Measurements from ENCODE around the gene RXFP1.

RXFP1 gene

DNA sequence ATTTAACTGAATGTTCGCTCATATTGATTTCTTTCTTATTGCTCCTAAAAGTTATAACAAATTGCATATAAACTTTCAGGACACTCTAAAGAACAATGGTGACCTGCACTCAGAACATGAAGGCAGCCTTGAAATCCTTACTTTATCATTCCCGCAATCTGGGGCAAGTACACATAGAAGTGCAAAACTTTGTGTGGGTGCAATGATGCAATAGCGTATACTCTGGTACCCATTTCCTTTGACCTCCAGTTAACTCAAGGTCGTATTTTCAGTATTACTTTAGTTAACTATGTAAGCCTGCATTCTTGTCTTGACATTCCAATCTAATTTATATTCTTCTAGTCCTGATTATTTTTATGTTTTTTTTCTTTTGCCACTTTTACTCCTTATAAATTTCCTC, 85.3 kb downstream of the RXFP1 start:
- Histone ChIP-seq H3K36me3 (ENCODE audit: control insufficient read depth, insufficient read depth, low read length) (no peaks in the 10 kb centered on the region), H3K4me3 (ENCODE audit: low read length) (no peak overlapping the region), H3K27me3 (ENCODE audit: control insufficient read depth, insufficient read depth, low read length) (no peaks in the 10 kb centered on the region), H3K9me3 (ENCODE audit: control insufficient read depth, insufficient read depth, low read length) (no peaks in the 10 kb centered on the region), H3K4me1 (ENCODE audit: control insufficient read depth, insufficient read depth, low read length) (peaks cover 2% of the 10 kb centered on the region; the same call in 1 of the 2 replicates), H3K27ac (ENCODE audit: low read length) (no peak overlapping the region)
- DNase-seq (ENCODE audit: low read depth, low spot score): no peak
- WGBS (ENCODE audit: insufficient coverage, insufficient read length): no CpG with 5 or more reads among the region's 4 CpGs

DNA sequence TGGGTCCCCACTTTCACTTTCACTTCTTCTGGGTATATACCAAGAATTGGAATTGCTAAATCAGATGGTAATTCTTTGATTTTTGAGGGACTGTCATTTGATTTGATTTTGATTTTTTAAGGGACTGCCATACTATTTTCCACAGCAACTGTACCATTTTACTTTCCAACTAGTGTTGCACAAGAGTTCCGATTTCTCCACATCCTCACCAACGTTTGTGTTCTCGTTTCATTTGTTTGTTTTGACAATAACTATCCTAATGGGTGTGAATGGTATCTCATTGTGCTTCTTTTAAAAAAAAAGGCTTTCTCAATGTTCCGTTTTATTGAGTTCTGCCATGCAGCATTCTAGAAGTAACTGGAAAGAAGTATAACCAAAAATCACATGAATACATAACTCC, 87.4 kb downstream of the RXFP1 start:
- Histone ChIP-seq H3K27me3 (ENCODE audit: control insufficient read depth, insufficient read depth, low read length) (no peaks in the 10 kb centered on the region), H3K4me1 (ENCODE audit: control insufficient read depth, insufficient read depth, low read length) (peaks cover 2% of the 10 kb centered on the region; the same call in 1 of the 2 replicates), H3K9me3 (ENCODE audit: control insufficient read depth, insufficient read depth, low read length) (no peaks in the 10 kb centered on the region), H3K36me3 (ENCODE audit: control insufficient read depth, insufficient read depth, low read length) (no peaks in the 10 kb centered on the region), H3K27ac (ENCODE audit: low read length) (no peak overlapping the region), H3K4me3 (ENCODE audit: low read length) (no peak overlapping the region)
- DNase-seq (ENCODE audit: low read depth, low spot score): no peak
- no CpG with 5 or more reads among the region's 4 CpGs for WGBS (ENCODE audit: insufficient coverage, insufficient read length)

DNA sequence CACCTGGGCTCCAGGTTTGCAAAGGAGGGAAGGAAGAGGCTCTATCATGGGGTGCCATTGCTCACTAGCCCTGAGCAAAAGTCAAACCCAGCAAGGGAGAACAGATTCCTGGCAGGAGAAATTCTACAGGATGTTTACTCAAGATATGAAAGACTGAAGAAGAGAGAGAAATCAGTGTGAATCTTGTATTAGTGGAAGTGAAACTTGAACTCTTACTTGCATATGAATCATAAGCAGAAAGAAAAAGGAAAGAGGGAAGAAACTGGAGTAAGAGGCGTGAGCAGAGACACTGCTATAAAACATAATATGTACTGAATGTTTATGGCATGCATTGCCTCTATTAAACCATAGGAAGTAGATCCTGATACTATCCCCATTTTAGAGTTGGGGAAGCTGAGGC, 89.1 kb downstream of the RXFP1 start:
- Histone ChIP-seq H3K9me3 (ENCODE audit: control insufficient read depth, insufficient read depth, low read length) (no peaks in the 10 kb centered on the region), H3K36me3 (ENCODE audit: control insufficient read depth, insufficient read depth, low read length) (no peaks in the 10 kb centered on the region), H3K4me1 (ENCODE audit: control insufficient read depth, insufficient read depth, low read length) (peaks cover 2% of the 10 kb centered on the region; the same call in 1 of the 2 replicates), H3K4me3 (ENCODE audit: low read length) (no peak overlapping the region), H3K27me3 (ENCODE audit: control insufficient read depth, insufficient read depth, low read length) (no peaks in the 10 kb centered on the region), H3K27ac (ENCODE audit: low read length) (no peak overlapping the region)
- WGBS (ENCODE audit: insufficient coverage, insufficient read length): no CpG with 5 or more reads among the region's 1 CpG
- no peak for DNase-seq (ENCODE audit: low read depth, low spot score)

DNA sequence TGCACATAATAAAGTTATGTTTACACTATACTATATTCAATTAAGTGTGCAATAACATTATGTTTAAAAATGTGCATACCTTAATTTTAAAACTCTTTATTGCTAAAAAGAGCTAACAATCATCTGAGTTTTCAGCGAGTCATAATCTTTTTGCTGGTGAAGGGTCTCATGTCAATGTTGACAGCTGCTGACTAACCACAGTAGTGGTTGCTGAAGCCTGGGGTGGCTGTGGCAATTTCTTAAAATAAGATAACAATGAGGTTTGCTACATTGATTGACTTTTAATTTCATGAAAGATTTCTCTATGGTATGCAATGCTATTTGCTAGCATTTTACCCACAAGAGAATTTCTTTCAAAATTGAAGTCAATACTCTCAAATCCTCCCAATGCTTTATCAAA, 91.4 kb downstream of the RXFP1 start:
- no peak overlapping the region for H3K27ac ChIP-seq (ENCODE audit: low read length)

DNA sequence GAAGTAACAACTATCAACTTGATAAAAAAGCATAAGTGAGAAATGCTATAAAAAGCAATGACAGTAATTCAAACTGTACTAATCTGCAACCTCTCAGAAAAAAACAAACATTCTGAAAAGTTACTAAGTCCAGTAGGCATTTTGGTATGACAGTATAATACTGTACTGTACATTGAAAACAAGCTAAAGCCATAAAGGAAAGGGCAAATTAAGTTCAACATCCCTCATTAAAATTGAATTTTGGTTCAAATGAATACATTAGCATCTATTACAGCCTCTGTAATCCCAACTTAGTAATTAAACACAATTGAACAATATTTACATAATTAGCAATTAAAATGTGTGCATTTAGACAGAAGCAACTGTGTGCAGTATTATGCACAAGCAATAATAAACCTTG, 96.3 kb downstream of the RXFP1 start:
- DNase-seq (ENCODE audit: low read depth, low spot score): no peak
- Histone ChIP-seq H3K4me3 (ENCODE audit: low read length) (no peak overlapping the region), H3K9me3 (ENCODE audit: control insufficient read depth, insufficient read depth, low read length) (no peaks in the 10 kb centered on the region), H3K36me3 (ENCODE audit: control insufficient read depth, insufficient read depth, low read length) (no peaks in the 10 kb centered on the region), H3K4me1 (ENCODE audit: control insufficient read depth, insufficient read depth, low read length) (no peaks in the 10 kb centered on the region), H3K27me3 (ENCODE audit: control insufficient read depth, insufficient read depth, low read length) (no peaks in the 10 kb centered on the region), H3K27ac (ENCODE audit: low read length) (no peak overlapping the region)

More for the DNA sequence above, 91.4 kb downstream of the RXFP1 start:
- Histone ChIP-seq H3K27me3 (ENCODE audit: control insufficient read depth, insufficient read depth, low read length) (no peaks in the 10 kb centered on the region), H3K9me3 (ENCODE audit: control insufficient read depth, insufficient read depth, low read length) (no peaks in the 10 kb centered on the region), H3K36me3 (ENCODE audit: control insufficient read depth, insufficient read depth, low read length) (no peaks in the 10 kb centered on the region), H3K4me1 (ENCODE audit: control insufficient read depth, insufficient read depth, low read length) (peaks cover 2% of the 10 kb centered on the region; the same call in 1 of the 2 replicates), H3K4me3 (ENCODE audit: low read length) (no peak overlapping the region)
- DNase-seq (ENCODE audit: low read depth, low spot score): no peak
- no CpG with 5 or more reads among the region's 1 CpG for WGBS (ENCODE audit: insufficient coverage, insufficient read length)

DNA sequence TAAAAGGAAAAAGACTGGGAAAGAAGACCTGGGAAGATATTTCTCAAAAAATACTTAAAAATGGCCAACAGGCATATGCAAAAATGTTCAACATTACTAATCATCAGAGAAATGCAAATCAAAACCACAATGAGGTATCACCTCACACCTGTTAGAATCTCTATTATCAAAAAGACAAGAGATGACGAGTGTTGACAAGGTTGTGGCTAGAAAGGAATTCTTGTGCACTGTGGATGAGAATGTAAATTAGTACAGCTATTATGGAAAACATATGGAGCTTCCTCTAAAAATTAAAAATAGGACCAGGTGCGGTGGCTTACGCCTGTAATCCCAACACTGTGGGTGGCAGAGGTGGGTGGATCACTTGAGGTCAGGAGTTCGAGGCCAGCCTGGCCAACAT, 100.0 kb downstream of the RXFP1 start:
- Histone ChIP-seq H3K27me3 (ENCODE audit: control insufficient read depth, insufficient read depth, low read length) (no peaks in the 10 kb centered on the region), H3K27ac (ENCODE audit: low read length) (no peak overlapping the region), H3K4me1 (ENCODE audit: control insufficient read depth, insufficient read depth, low read length) (no peaks in the 10 kb centered on the region), H3K9me3 (ENCODE audit: control insufficient read depth, insufficient read depth, low read length) (no peaks in the 10 kb centered on the region), H3K4me3 (ENCODE audit: low read length) (no peak overlapping the region), H3K36me3 (ENCODE audit: control insufficient read depth, insufficient read depth, low read length) (no peaks in the 10 kb centered on the region)
- no CpG with 5 or more reads among the region's 4 CpGs for WGBS (ENCODE audit: insufficient coverage, insufficient read length)
- DNase-seq (ENCODE audit: low read depth, low spot score): no peak

DNA sequence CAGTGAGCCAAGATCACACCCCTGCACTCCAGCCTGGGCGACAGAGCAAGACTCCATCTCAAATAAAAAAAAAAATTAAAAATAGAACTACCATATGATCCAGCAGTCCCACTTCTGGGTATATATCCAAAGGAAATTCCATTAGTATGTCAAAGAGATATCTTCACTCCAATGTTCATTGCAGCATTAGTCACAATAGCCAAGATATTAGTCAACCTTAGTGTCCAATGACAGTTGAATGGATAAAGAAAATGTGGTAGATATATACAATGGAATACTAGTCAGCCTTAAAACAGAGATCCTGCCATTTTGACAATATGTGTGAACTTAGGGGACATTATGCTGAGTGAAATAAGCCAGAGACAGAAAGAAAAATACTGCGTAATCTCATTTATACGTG, 100.6 kb downstream of the RXFP1 start:
- Histone ChIP-seq H3K27ac (ENCODE audit: low read length) (no peak overlapping the region), H3K9me3 (ENCODE audit: control insufficient read depth, insufficient read depth, low read length) (no peaks in the 10 kb centered on the region), H3K4me1 (ENCODE audit: control insufficient read depth, insufficient read depth, low read length) (no peaks in the 10 kb centered on the region), H3K27me3 (ENCODE audit: control insufficient read depth, insufficient read depth, low read length) (no peaks in the 10 kb centered on the region), H3K36me3 (ENCODE audit: control insufficient read depth, insufficient read depth, low read length) (no peaks in the 10 kb centered on the region), H3K4me3 (ENCODE audit: low read length) (no peak overlapping the region)
- no peak for DNase-seq (ENCODE audit: low read depth, low spot score)
- WGBS (ENCODE audit: insufficient coverage, insufficient read length): no CpG with 5 or more reads among the region's 3 CpGs

DNA sequence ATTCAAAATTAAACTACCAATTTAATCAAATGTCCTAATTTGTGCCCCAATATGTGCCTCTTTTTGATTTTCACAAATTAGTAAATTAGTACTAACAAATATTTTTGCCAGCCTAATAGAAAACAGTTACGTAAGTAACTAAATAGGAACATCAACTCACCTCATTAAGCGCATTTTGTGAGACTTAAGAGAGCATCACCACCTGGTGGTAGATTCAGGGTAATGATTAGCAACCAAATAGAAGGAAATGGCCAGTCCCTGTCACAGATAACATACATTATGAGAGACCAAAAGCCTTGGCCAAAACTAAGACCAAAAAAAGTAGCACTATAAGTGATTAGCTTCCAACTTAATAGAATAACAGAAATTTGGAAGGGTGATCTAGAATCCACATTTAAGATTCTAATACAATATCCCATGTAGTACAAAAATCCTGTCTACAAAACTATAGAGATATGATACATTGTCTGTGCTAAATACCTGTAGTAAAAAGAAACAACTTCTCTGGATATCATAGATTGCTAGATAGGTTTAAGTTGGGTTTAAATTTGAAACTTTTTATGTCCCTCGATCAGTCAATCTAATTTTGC, 103.3 kb downstream of the RXFP1 start:
- WGBS (ENCODE audit: insufficient coverage, insufficient read length): no CpG with 5 or more reads among the region's 3 CpGs
- no peaks in the 10 kb centered on the region for H3K36me3 ChIP-seq (ENCODE audit: control insufficient read depth, insufficient read depth, low read length)
- DNase-seq (ENCODE audit: low read depth, low spot score): peak; percentile 35
- H3K27ac ChIP-seq (ENCODE audit: low read length): no peak overlapping the region
- no peaks in the 10 kb centered on the region for H3K27me3 ChIP-seq (ENCODE audit: control insufficient read depth, insufficient read depth, low read length)
- H3K4me1 ChIP-seq (ENCODE audit: control insufficient read depth, insufficient read depth, low read length): no peaks in the 10 kb centered on the region
- H3K9me3 ChIP-seq (ENCODE audit: control insufficient read depth, insufficient read depth, low read length): no peaks in the 10 kb centered on the region
- no peak overlapping the region for H3K4me3 ChIP-seq (ENCODE audit: low read length)

DNA sequence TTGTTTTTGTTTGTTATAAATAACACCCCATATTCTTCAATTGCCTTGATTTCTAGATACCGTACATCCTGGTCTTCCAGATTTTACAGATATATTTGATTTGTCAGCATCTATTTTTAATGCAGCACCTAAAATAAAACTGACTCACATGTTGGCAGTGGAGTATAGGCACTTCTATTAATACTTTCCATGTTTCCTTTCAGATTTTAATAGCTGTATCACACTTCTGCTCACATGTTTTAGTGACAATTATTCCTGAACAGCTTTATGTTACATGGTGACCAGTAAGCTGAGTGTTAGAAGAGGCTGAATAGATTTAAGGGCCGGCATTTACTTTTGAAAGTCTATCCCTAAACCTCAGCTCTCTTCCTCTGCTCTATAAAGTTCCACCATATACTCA, 103.9 kb downstream of the RXFP1 start:
- DNase-seq (ENCODE audit: low read depth, low spot score): no peak
- Histone ChIP-seq H3K4me3 (ENCODE audit: low read length) (no peak overlapping the region), H3K27ac (ENCODE audit: low read length) (no peak overlapping the region), H3K9me3 (ENCODE audit: control insufficient read depth, insufficient read depth, low read length) (no peaks in the 10 kb centered on the region), H3K36me3 (ENCODE audit: control insufficient read depth, insufficient read depth, low read length) (no peaks in the 10 kb centered on the region), H3K4me1 (ENCODE audit: control insufficient read depth, insufficient read depth, low read length) (no peaks in the 10 kb centered on the region), H3K27me3 (ENCODE audit: control insufficient read depth, insufficient read depth, low read length) (no peaks in the 10 kb centered on the region)
- no CpG with 5 or more reads among the region's 2 CpGs for WGBS (ENCODE audit: insufficient coverage, insufficient read length)

DNA sequence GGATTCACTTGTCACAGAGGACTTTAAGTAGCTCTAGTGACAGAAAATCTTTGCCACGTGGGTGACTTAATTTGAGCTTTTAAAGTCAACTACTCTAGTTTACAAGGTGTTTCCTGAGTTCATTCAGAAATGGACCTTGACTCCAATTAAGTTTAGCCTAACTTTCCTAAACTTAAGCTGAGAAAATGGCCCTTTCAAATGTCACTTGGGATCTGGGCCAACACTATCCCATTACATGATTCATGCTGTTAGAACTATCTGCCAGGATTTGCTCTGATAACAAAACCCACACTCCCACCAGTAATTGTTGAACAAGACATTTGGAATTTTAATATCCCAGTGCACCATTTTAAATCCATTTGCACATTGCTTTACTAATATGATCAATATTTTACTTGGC, 109.2 kb downstream of the RXFP1 start:
- Histone ChIP-seq H3K4me1 (ENCODE audit: control insufficient read depth, insufficient read depth, low read length) (no peaks in the 10 kb centered on the region), H3K27ac (ENCODE audit: low read length) (no peak overlapping the region), H3K36me3 (ENCODE audit: control insufficient read depth, insufficient read depth, low read length) (no peaks in the 10 kb centered on the region), H3K27me3 (ENCODE audit: control insufficient read depth, insufficient read depth, low read length) (no peaks in the 10 kb centered on the region), H3K9me3 (ENCODE audit: control insufficient read depth, insufficient read depth, low read length) (no peaks in the 10 kb centered on the region), H3K4me3 (ENCODE audit: low read length) (no peak overlapping the region)
- no CpG with 5 or more reads among the region's 1 CpG for WGBS (ENCODE audit: insufficient coverage, insufficient read length)
- no peak for DNase-seq (ENCODE audit: low read depth, low spot score)

DNA sequence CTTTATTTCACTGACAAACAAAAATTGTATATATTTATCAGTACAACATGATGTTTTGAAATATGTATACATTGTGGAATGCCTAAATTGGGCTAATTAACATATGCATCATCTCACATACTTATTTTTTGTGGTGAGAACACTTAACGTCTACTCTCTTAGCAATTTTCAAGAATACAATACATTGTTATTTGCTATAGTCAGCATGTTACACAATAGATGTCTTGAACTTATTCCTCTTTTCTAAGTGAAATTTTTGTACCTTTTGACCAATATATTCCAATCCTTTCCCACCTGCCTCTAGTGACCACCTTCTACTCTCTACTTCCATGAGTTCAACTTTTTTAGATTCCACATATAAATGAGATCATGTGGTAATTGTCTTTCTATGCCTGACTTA, 114.9 kb downstream of the RXFP1 start:
- DNase-seq (ENCODE audit: low read depth, low spot score): no peak
- WGBS (ENCODE audit: insufficient coverage, insufficient read length): no CpG with 5 or more reads among the region's 1 CpG
- no peak overlapping the region for H3K27ac ChIP-seq (ENCODE audit: low read length)
- no peaks in the 10 kb centered on the region for H3K4me1 ChIP-seq (ENCODE audit: control insufficient read depth, insufficient read depth, low read length)
- H3K36me3 ChIP-seq (ENCODE audit: control insufficient read depth, insufficient read depth, low read length): no peaks in the 10 kb centered on the region
- H3K9me3 ChIP-seq (ENCODE audit: control insufficient read depth, insufficient read depth, low read length): no peaks in the 10 kb centered on the region
- no peak overlapping the region for H3K4me3 ChIP-seq (ENCODE audit: low read length)
- no peaks in the 10 kb centered on the region for H3K27me3 ChIP-seq (ENCODE audit: control insufficient read depth, insufficient read depth, low read length)

Measured in iPS DF 6.9 (cell line).